ENCODE data around the gene RAB27B.
"Not testable (repeated sequence)": the region's sequence is repeated elsewhere in the genome, so short reads cannot be mapped to it uniquely, and the experiment has no call there.

RAB27B gene

DNA sequence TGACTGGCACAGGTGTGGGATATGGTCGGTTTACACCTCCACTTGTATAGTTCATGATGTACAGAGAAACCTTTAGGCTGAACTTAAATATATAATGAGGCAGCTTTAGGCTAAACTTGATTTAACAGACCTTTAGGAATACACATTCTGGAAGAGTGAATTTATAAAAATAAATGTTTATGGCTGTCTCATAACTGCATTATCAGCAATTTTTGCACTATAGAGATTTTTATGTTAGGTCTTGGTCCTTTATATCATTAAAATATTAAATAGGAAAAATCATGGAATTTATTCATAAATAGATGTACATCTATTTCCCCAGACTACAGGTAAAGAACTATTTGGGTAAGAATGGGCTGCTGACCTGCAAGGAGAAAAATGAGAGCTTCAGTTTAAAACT lies 19.8 kb downstream of the RAB27B start:
- no peak for DNase-seq
- Histone ChIP-seq H2BK5ac (ENCODE audit: low read length) (no peak overlapping the region), H4K8ac (ENCODE audit: low read depth, low read length) (no peak overlapping the region), H3K4me2 (ENCODE audit: low read length) (no peak overlapping the region), H3K23ac (ENCODE audit: low read length) (no peak overlapping the region), H3K9ac (ENCODE audit: low read length) (no peak overlapping the region), H3K79me1 (ENCODE audit: low read length) (no peaks in the 10 kb centered on the region), H3K27me3 (ENCODE audit: insufficient read depth, low read length, poor library complexity) (no peaks in the 10 kb centered on the region), H2AK5ac (ENCODE audit: low read length) (no peak overlapping the region), H3K18ac (ENCODE audit: low read length) (no peak overlapping the region), H3K56ac (ENCODE audit: low read length) (no peak overlapping the region), H3K27ac (ENCODE audit: low read depth, low read length) (no peak overlapping the region), H3K79me2 (ENCODE audit: control insufficient read depth, insufficient read depth, low read length) (no peaks in the 10 kb centered on the region), H3K4me1 (ENCODE audit: control insufficient read depth, low read depth, low read length) (no peaks in the 10 kb centered on the region), H3K4ac (ENCODE audit: low read depth, low read length) (no peak overlapping the region), H2BK120ac (ENCODE audit: low read depth, low read length) (no peak overlapping the region), H3K36me3 (ENCODE audit: control insufficient read depth, insufficient read depth, low read length) (no peaks in the 10 kb centered on the region), H3K4me3 (ENCODE audit: low read length) (no peak overlapping the region), H2BK15ac (replicated peaks; ENCODE audit: low read depth) (no peak overlapping the region), H4K5ac (ENCODE audit: low read length) (no peak overlapping the region)
- WGBS (ENCODE audit: extremely low coverage, insufficient coverage, low lambda C conversion rate), result no CpG with 5 or more reads among the region's 1 CpG

DNA sequence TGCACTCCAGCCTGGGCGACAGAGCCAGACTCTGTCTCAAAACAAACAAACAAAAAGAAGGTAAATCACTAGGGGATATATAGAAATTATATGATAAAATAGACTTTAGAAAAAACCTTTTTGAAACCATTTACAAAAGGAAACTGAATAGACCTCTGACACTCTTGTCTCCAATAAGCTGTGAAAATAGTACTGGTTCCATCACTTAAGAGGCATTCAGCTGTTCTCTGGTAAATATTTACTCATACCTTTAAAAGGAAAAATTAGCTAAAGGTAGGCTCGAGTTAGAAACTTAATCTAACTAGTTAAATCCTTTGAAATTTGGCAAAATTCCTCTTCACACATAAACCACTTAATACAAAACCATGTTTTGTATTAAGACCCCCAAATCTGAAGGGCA lies 21.4 kb downstream of the RAB27B start:
- no peak overlapping the region for H2BK120ac ChIP-seq (ENCODE audit: low read depth, low read length)
- H3K27ac ChIP-seq (ENCODE audit: low read depth, low read length), result no peak overlapping the region
- H2BK15ac ChIP-seq (replicated peaks; ENCODE audit: low read depth), result no peak overlapping the region
- no peaks in the 10 kb centered on the region for H3K27me3 ChIP-seq (ENCODE audit: insufficient read depth, low read length, poor library complexity)
- no peak overlapping the region for H3K9ac ChIP-seq (ENCODE audit: low read length)
- no peak overlapping the region for H3K23ac ChIP-seq (ENCODE audit: low read length)
- no peak overlapping the region for H2BK5ac ChIP-seq (ENCODE audit: low read length)
- no peaks in the 10 kb centered on the region for H3K79me2 ChIP-seq (ENCODE audit: control insufficient read depth, insufficient read depth, low read length)
- no peak overlapping the region for H3K56ac ChIP-seq (ENCODE audit: low read length)
- H3K79me1 ChIP-seq (ENCODE audit: low read length), result no peaks in the 10 kb centered on the region
- no peak overlapping the region for H4K8ac ChIP-seq (ENCODE audit: low read depth, low read length)
- H3K4me1 ChIP-seq (ENCODE audit: control insufficient read depth, low read depth, low read length), result no peaks in the 10 kb centered on the region
- H3K36me3 ChIP-seq (ENCODE audit: control insufficient read depth, insufficient read depth, low read length), result no peaks in the 10 kb centered on the region
- no peak overlapping the region for H4K5ac ChIP-seq (ENCODE audit: low read length)
- H2AK5ac ChIP-seq (ENCODE audit: low read length), result no peak overlapping the region
- no peak overlapping the region for H3K4ac ChIP-seq (ENCODE audit: low read depth, low read length)
- no CpG with 5 or more reads among the region's 2 CpGs for WGBS (ENCODE audit: extremely low coverage, insufficient coverage, low lambda C conversion rate)
- DNase-seq, result no peak
- H3K18ac ChIP-seq (ENCODE audit: low read length), result no peak overlapping the region
- H3K4me3 ChIP-seq (ENCODE audit: low read length), result no peak overlapping the region
- H3K4me2 ChIP-seq (ENCODE audit: low read length), result no peak overlapping the region

DNA sequence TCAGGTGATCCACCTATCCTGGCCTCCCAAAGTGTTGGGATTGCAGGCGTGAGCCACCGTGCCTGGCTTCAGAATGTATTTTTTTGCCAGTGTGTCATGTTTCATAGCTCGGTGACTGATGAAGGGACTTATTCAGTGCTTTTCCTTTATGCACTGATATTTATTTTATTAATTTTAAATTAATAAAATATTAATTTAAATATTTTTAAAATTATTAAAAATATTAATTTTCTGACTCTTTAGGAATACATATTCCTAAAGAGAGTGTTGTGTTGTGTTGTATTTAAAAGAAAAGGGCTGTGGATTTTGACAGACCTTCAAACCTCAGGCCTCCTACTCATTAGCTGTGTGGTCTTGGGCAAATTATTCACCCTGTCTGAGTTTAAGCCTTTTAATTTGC lies 22.3 kb downstream of the RAB27B start:
- Histone ChIP-seq H3K4me2 (ENCODE audit: low read length) (no peak overlapping the region), H2AK5ac (ENCODE audit: low read length) (no peak overlapping the region), H3K4ac (ENCODE audit: low read depth, low read length) (no peak overlapping the region), H4K5ac (ENCODE audit: low read length) (no peak overlapping the region), H3K27ac (ENCODE audit: low read depth, low read length) (no peak overlapping the region), H2BK120ac (ENCODE audit: low read depth, low read length) (no peak overlapping the region), H3K27me3 (ENCODE audit: insufficient read depth, low read length, poor library complexity) (no peaks in the 10 kb centered on the region), H2BK15ac (replicated peaks; ENCODE audit: low read depth) (no peak overlapping the region), H3K18ac (ENCODE audit: low read length) (no peak overlapping the region), H3K79me2 (ENCODE audit: control insufficient read depth, insufficient read depth, low read length) (no peaks in the 10 kb centered on the region), H3K9ac (ENCODE audit: low read length) (no peak overlapping the region), H3K23ac (ENCODE audit: low read length) (no peak overlapping the region), H3K56ac (ENCODE audit: low read length) (no peak overlapping the region), H3K4me3 (ENCODE audit: low read length) (no peak overlapping the region), H4K8ac (ENCODE audit: low read depth, low read length) (no peak overlapping the region), H3K79me1 (ENCODE audit: low read length) (no peaks in the 10 kb centered on the region), H3K36me3 (ENCODE audit: control insufficient read depth, insufficient read depth, low read length) (no peaks in the 10 kb centered on the region), H2BK5ac (ENCODE audit: low read length) (no peak overlapping the region), H3K4me1 (ENCODE audit: control insufficient read depth, low read depth, low read length) (no peaks in the 10 kb centered on the region)
- no CpG with 5 or more reads among the region's 3 CpGs for WGBS (ENCODE audit: extremely low coverage, insufficient coverage, low lambda C conversion rate)
- no peak for DNase-seq

DNA sequence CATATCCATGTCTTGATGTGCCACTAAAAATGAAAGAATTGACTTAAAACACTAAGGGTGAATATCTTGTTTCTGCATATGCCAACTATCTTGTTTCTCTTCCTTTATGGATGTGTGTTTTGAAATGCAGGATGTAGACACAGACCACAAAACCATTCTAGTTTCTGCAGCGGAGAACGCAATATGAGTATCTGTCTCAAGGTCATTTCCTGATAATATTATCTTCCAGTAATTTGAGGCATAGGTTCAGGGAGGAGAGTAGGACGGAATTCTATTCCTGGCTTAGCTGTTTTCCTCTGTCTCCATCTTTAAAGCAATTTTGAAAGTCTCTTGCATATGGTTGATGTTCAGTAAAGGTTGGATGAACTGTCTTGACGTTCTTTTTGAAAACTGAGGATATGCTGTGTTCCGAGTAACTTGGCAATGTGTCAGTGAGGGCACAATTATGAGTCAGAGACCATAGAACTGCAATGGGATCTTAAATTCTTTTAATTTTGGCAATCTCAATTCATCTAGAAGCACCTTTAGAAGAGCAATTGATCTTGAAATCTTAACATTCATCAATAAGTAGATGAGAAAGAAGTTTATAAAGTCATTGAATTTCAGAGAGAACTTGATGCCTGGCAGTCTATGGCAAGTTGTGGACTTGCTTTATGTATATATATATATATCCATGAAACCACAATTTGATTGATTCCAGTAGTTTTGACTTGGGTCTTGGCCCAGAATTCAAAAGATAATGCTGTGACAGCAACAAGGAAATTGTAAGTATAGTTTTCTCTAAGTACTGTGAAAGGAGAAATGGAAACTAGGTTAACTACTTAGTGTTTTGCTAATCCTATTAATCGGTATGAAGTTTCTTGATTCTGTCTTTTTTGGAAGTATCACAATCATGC lies 24.8 kb downstream of the RAB27B start:
- Histone ChIP-seq H3K4me1 (ENCODE audit: control insufficient read depth, low read depth, low read length) (no peaks in the 10 kb centered on the region), H3K9ac (ENCODE audit: low read length) (no peak overlapping the region), H3K79me1 (ENCODE audit: low read length) (no peaks in the 10 kb centered on the region), H3K4me3 (ENCODE audit: low read length) (no peak overlapping the region), H3K27ac (ENCODE audit: low read depth, low read length) (no peak overlapping the region), H3K36me3 (ENCODE audit: control insufficient read depth, insufficient read depth, low read length) (no peaks in the 10 kb centered on the region), H3K4ac (ENCODE audit: low read depth, low read length) (no peak overlapping the region), H3K18ac (ENCODE audit: low read length) (no peak overlapping the region), H3K56ac (ENCODE audit: low read length) (no peak overlapping the region), H4K8ac (ENCODE audit: low read depth, low read length) (no peak overlapping the region), H3K27me3 (ENCODE audit: insufficient read depth, low read length, poor library complexity) (no peaks in the 10 kb centered on the region), H2BK120ac (ENCODE audit: low read depth, low read length) (no peak overlapping the region), H2AK5ac (ENCODE audit: low read length) (no peak overlapping the region), H3K4me2 (ENCODE audit: low read length) (no peak overlapping the region), H3K23ac (ENCODE audit: low read length) (no peak overlapping the region), H4K5ac (ENCODE audit: low read length) (no peak overlapping the region), H3K79me2 (ENCODE audit: control insufficient read depth, insufficient read depth, low read length) (no peaks in the 10 kb centered on the region), H2BK15ac (replicated peaks; ENCODE audit: low read depth) (no peak overlapping the region), H2BK5ac (ENCODE audit: low read length) (no peak overlapping the region)
- no peak for DNase-seq
- WGBS (ENCODE audit: extremely low coverage, insufficient coverage, low lambda C conversion rate), result no CpG with 5 or more reads among the region's 6 CpGs

DNA sequence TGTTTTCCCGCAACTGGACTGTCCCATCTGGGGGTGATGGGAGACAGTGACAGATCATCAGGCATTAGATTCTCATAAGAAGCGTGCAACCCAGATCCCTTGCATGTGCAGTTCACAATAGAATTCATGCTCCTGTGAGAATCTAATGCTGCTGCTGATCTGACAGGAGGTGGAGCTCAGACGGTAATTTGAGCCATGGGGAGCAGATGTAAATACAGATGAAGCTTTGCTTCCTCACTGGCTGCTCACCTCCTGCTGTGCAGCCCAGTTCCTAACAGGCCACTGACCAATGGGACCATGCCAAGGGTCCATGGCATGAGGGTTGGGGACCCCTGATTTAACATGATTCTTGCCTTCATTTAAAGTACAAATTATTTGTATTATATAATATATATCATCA lies 26.8 kb downstream of the RAB27B start:
- not testable (repeated sequence) for H2BK120ac ChIP-seq (ENCODE audit: low read depth, low read length); H3K9ac ChIP-seq (ENCODE audit: low read length); H3K4me3 ChIP-seq (ENCODE audit: low read length); H3K18ac ChIP-seq (ENCODE audit: low read length); H2BK5ac ChIP-seq (ENCODE audit: low read length); H2BK15ac ChIP-seq (replicated peaks; ENCODE audit: low read depth); H3K36me3 ChIP-seq (ENCODE audit: control insufficient read depth, insufficient read depth, low read length); H3K4me2 ChIP-seq (ENCODE audit: low read length); DNase-seq; H3K79me1 ChIP-seq (ENCODE audit: low read length); H4K5ac ChIP-seq (ENCODE audit: low read length); H3K23ac ChIP-seq (ENCODE audit: low read length); H2AK5ac ChIP-seq (ENCODE audit: low read length); H3K4ac ChIP-seq (ENCODE audit: low read depth, low read length); H4K8ac ChIP-seq (ENCODE audit: low read depth, low read length); H3K56ac ChIP-seq (ENCODE audit: low read length); H3K27me3 ChIP-seq (ENCODE audit: insufficient read depth, low read length, poor library complexity); H3K79me2 ChIP-seq (ENCODE audit: control insufficient read depth, insufficient read depth, low read length); H3K27ac ChIP-seq (ENCODE audit: low read depth, low read length); H3K4me1 ChIP-seq (ENCODE audit: control insufficient read depth, low read depth, low read length)
- WGBS (ENCODE audit: extremely low coverage, insufficient coverage, low lambda C conversion rate), result no CpG with 5 or more reads among the region's 3 CpGs
